Astrocyte (in vitro differentiated cells and primary cell): ENCODE results near the gene PGPEP1. TPM values are rescaled to one million over a fixed set of nuclear protein-coding genes. Genes with fewer than 3 reads are reported as not detected.
A peak's percentile ranks its signal among the peaks of the same experiment; 100 is the strongest.

Experiments used
- DNase-seq: peaks from one replicate; pipeline ENCODE4 v3.0.0-alpha.2; 2010; ENCODE audit warnings: low read depth
- FAIRE-seq: peaks from 2 replicates; lab custom pipeline; 2011; peaks lifted over from hg19 to GRCh38; lab: Jason Lieb, UNC
- H2AFZ ChIP-seq: 2 replicates; pipeline ENCODE4 v1.6.0; 2012; ENCODE audit warnings: low read depth, low read length, inconsistent platforms
- H3K27ac ChIP-seq: 2 replicates; pipeline ENCODE4 v1.5.1; 2011; ENCODE audit warnings: low read depth, low read length, inconsistent platforms
- H3K27me3 ChIP-seq: 2 replicates; pipeline ENCODE4 v1.6.0; 2011; ENCODE audit warnings: low read length, inconsistent platforms; ENCODE audit not compliant: insufficient read depth
- H3K36me3 ChIP-seq: 2 replicates; pipeline ENCODE4 v1.5.1; 2011; ENCODE audit warnings: low read length, inconsistent platforms; ENCODE audit not compliant: insufficient read depth
- H3K4me1 ChIP-seq: 2 replicates; pipeline ENCODE4 v1.5.1; 2011; ENCODE audit warnings: low read length, inconsistent platforms; ENCODE audit not compliant: insufficient read depth
- H3K4me2 ChIP-seq: 2 replicates; pipeline ENCODE4 v1.6.0; 2012; ENCODE audit warnings: low read length, inconsistent platforms
- H3K4me3 ChIP-seq: 2 replicates; pipeline ENCODE4 v1.5.1; 2011; ENCODE audit warnings: low read depth, mild to moderate bottlenecking, low read length, inconsistent platforms; ENCODE audit not compliant: insufficient read depth
- H3K79me2 ChIP-seq: 2 replicates; pipeline ENCODE4 v1.6.0; 2012; ENCODE audit warnings: mild to moderate bottlenecking, low read length, inconsistent platforms; ENCODE audit not compliant: insufficient read depth
- H3K9ac ChIP-seq: 2 replicates; pipeline ENCODE4 v1.6.0; 2012; ENCODE audit warnings: mild to moderate bottlenecking, low read length, inconsistent platforms
- H3K9me3 ChIP-seq: 2 replicates; pipeline ENCODE4 v1.5.1; 2012; ENCODE audit warnings: low read depth, mild to moderate bottlenecking, low read length, inconsistent platforms; ENCODE audit not compliant: insufficient read depth
- H4K20me1 ChIP-seq: 2 replicates; pipeline ENCODE4 v1.6.0; 2012; ENCODE audit warnings: low read length, inconsistent platforms; ENCODE audit not compliant: insufficient read depth
- H3K27ac Mint-ChIP-seq: one replicate; pipeline ENCODE4 v1.8.0; 2021; ENCODE audit warnings: mild to moderate bottlenecking, mixed read lengths; ENCODE audit not compliant: unreplicated experiment
- H3K27me3 Mint-ChIP-seq: one replicate; pipeline ENCODE4 v1.8.0; 2021; ENCODE audit warnings: low read depth, mixed read lengths; ENCODE audit not compliant: unreplicated experiment
- H3K36me3 Mint-ChIP-seq: one replicate; pipeline ENCODE4 v1.8.0; 2021; ENCODE audit warnings: low read depth, mixed read lengths; ENCODE audit not compliant: unreplicated experiment
- H3K4me1 Mint-ChIP-seq: one replicate; pipeline ENCODE4 v1.8.0; 2021; ENCODE audit warnings: low read depth, mixed read lengths; ENCODE audit not compliant: unreplicated experiment
- H3K4me3 Mint-ChIP-seq: one replicate; pipeline ENCODE4 v1.8.0; 2021; ENCODE audit warnings: mild to moderate bottlenecking, moderate library complexity, mixed read lengths; ENCODE audit not compliant: unreplicated experiment
- H3K9me3 Mint-ChIP-seq: one replicate; pipeline ENCODE4 v1.8.0; 2021; ENCODE audit warnings: mild to moderate bottlenecking, mixed read lengths; ENCODE audit not compliant: unreplicated experiment
- EZH2 ChIP-seq: IDR thresholded peaks from 2 replicates; pipeline ENCODE4 v1.6.1; 2012; ENCODE audit warnings: mild to moderate bottlenecking, low read length, inconsistent platforms; ENCODE audit not compliant: insufficient read depth
- microRNA-seq: library from miRNA; unstranded; fragments of <30 nt; microRNA quantifications from one replicate; pipeline ENCODE4 v1.2.0, GENCODE V29; 2020
- total RNA-seq: library from RNA; stranded (reverse); gene quantifications from 2 replicates; pipeline ENCODE4 v1.2.1, GENCODE V29; 2021
- TF ChIP-seq, protein P1 (sequence below): IDR thresholded peaks from 2 replicates; pipeline ENCODE4 v1.5.1; 2011; ENCODE audit warnings: low read depth, mild to moderate bottlenecking, inconsistent platforms, low read length, moderate library complexity; ENCODE audit not compliant: insufficient read depth

Gene PGPEP1
- total RNA-seq, 1 donor from 2014 or later, result 28.4 TPM

DNA sequence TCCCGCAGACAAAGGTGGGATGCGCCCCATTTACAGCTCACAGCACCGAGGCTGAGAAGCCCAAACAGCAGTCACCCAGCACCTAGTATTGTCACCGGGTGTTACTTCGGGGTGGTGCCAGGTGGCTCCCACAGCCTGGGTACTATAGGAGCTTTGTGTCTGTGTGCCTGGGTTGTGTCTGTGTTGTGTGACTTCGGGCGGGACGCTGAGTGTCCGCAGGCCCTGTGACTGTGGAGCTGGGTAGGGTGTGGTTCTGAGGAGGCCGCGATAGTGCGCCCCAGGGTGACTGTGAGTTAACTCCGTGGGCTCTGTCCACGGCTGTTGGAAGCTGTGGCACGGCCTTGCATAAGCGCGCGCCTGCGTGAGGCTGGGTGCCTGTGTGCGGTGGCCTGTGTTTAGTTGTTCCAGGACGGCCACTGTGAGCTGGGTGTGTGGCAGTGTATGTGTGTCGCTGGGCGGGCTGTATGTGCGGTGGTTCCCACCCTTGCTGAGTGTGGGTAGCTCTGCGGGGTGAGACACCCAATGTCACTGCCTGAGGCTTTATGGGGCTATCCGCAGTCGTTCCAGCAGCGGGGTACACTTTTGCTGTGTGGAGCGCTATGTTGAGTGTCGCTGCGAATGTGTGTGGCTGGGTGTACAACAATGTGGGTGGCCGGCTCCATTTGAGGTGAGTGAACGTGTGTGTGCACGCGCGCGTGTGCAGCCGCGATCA, 78.2 kb downstream of the PGPEP1 start:
- peak overlapping the region; percentile 88 for H3K27ac Mint-ChIP-seq
- peak overlapping the region; percentile 11 for H3K27ac ChIP-seq
- peaks cover 41% of the 10 kb centered on the region for H3K79me2 ChIP-seq
- TF ChIP-seq, protein P1, sequence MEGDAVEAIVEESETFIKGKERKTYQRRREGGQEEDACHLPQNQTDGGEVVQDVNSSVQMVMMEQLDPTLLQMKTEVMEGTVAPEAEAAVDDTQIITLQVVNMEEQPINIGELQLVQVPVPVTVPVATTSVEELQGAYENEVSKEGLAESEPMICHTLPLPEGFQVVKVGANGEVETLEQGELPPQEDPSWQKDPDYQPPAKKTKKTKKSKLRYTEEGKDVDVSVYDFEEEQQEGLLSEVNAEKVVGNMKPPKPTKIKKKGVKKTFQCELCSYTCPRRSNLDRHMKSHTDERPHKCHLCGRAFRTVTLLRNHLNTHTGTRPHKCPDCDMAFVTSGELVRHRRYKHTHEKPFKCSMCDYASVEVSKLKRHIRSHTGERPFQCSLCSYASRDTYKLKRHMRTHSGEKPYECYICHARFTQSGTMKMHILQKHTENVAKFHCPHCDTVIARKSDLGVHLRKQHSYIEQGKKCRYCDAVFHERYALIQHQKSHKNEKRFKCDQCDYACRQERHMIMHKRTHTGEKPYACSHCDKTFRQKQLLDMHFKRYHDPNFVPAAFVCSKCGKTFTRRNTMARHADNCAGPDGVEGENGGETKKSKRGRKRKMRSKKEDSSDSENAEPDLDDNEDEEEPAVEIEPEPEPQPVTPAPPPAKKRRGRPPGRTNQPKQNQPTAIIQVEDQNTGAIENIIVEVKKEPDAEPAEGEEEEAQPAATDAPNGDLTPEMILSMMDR, result no peak
- no peak for TF ChIP-seq EZH2
- H3K4me1 ChIP-seq, result peaks cover 54% of the 10 kb centered on the region
- peak overlapping the region; percentile 95 for H3K4me2 ChIP-seq
- peak overlapping the region; percentile 37 for H3K9ac ChIP-seq
- peak overlapping the region; percentile 77 for H2AFZ ChIP-seq
- peaks cover 38% of the 10 kb centered on the region for H4K20me1 ChIP-seq
- H3K4me3 ChIP-seq, result peak overlapping the region; percentile 70
- no peaks in the 10 kb centered on the region for H3K9me3 Mint-ChIP-seq
- peaks cover 4% of the 10 kb centered on the region for H3K36me3 Mint-ChIP-seq
- peak overlapping the region; percentile 76 for H3K4me3 Mint-ChIP-seq
- FAIRE-seq (no peak), DNase-seq (no peak)
- no peaks in the 10 kb centered on the region for H3K27me3 Mint-ChIP-seq
- peaks cover 10% of the 10 kb centered on the region for H3K4me1 Mint-ChIP-seq
- H3K27me3 ChIP-seq, result no peaks in the 10 kb centered on the region
- H3K9me3 ChIP-seq, result no peaks in the 10 kb centered on the region
- H3K36me3 ChIP-seq, result no peaks in the 10 kb centered on the region

DNA sequence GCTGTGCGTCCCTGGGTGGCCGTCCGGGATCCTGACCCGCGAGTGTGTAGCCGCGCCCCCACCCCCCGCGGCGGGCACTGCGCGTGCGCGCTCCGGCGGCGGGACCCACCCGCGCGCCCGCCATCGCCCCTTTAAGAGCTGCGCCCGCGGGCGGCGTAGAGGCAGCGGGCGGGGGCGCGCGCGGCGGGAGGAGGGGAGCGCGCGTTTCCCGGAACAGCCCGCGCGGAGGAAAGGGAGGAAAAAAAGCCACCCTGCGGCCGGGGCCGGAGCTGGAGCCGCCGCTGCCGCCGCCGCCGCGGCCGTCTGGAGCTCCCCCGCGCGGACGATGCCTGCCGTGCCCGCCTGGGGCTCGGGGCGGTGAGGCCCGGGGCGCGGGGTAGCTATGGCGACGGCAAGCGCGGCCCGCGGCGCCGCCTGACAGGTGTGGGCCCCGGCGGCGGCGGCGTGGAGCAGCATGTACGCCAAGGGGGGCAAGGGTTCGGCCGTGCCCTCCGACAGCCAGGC, 78.8 kb downstream of the PGPEP1 start, which contains the start of gene SSBP4:
TSS of gene SSBP4 (plus strand) at position 204 of the 504 bp plus-strand sequence. CDS start at position 455, 251 bp downstream.
- Histone ChIP-seq H3K27ac (peak within 1 kb of the TSS; percentile 31), H3K9ac (peak within 1 kb of the TSS; percentile 83), H4K20me1 (peaks cover 44% of the 10 kb centered on the region), H2AFZ (peak within 1 kb of the TSS; percentile 77), H3K4me1 (peaks cover 54% of the 10 kb centered on the region), H3K36me3 (no peaks in the 10 kb centered on the region), H3K79me2 (peaks cover 47% of the 10 kb centered on the region), H3K4me3 (peak within 1 kb of the TSS; percentile 70), H3K9me3 (no peaks in the 10 kb centered on the region), H3K27me3 (no peaks in the 10 kb centered on the region), H3K4me2 (peak within 1 kb of the TSS; percentile 95)
- FAIRE-seq, result no peak
- peaks cover 8% of the 10 kb centered on the region for H3K4me1 Mint-ChIP-seq
- peaks cover 4% of the 10 kb centered on the region for H3K36me3 Mint-ChIP-seq
- TF ChIP-seq EZH2, result no peak
- TF ChIP-seq, protein P1, result no peak
- H3K4me3 Mint-ChIP-seq, result peak within 1 kb of the TSS; percentile 87
- DNase-seq, result peak; percentile 44
- peak within 1 kb of the TSS; percentile 88 for H3K27ac Mint-ChIP-seq
- no peaks in the 10 kb centered on the region for H3K27me3 Mint-ChIP-seq
- H3K9me3 Mint-ChIP-seq, result no peaks in the 10 kb centered on the region

Small RNA genes lying within 50 kb of the gene (microRNA-seq; reads per million reads assigned to microRNA genes)
- gene MIR3189, result not detected

Other genes starting within 250 kb of the PGPEP1 start
- 5.5 and 6.3 TPM in 2 replicates for gene MAST3, start 242.8 kb upstream of the PGPEP1 start, total RNA-seq
- gene PIK3R2, start 187.4 kb upstream of the PGPEP1 start, total RNA-seq, result 58.4 and 60.6 TPM in 2 replicates
- 0.89 and 2.3 TPM in 2 replicates for gene IFI30, start 166.8 kb upstream of the PGPEP1 start, total RNA-seq
- gene MPV17L2, start 147.4 kb upstream of the PGPEP1 start, total RNA-seq, result 17.7 and 21.8 TPM in 2 replicates
- 6.6 and 7.5 TPM in 2 replicates for gene RAB3A, start 136.6 kb upstream of the PGPEP1 start, total RNA-seq
- 0.64 and 0.70 TPM in 2 replicates for gene PDE4C, start 114.2 kb upstream of the PGPEP1 start, total RNA-seq
- 1.3 and 1.7 TPM in 2 replicates for gene IQCN, start 66.1 kb upstream of the PGPEP1 start, total RNA-seq
- gene JUND, start 59.0 kb upstream of the PGPEP1 start, total RNA-seq, result 151 and 161 TPM in 2 replicates
- 102 and 127 TPM in 2 replicates for gene LSM4, start 17.5 kb upstream of the PGPEP1 start, total RNA-seq
- 20.5 and 23.2 TPM in 2 replicates for gene GDF15, start 45.6 kb downstream of the PGPEP1 start, total RNA-seq
- not detected in 2 replicates for gene LRRC25, start 57.0 kb downstream of the PGPEP1 start, total RNA-seq
- gene SSBP4, start 78.8 kb downstream of the PGPEP1 start, total RNA-seq, result 51.2 and 56.6 TPM in 2 replicates
- 128 and 153 TPM in 2 replicates for gene ISYNA1, start 97.5 kb downstream of the PGPEP1 start, total RNA-seq
- gene ELL, start 181.5 kb downstream of the PGPEP1 start, total RNA-seq, result 16.0 TPM in 2 replicates
- gene FKBP8, start 203.0 kb downstream of the PGPEP1 start, total RNA-seq, result 246 and 251 TPM in 2 replicates
- 73.4 and 80.2 TPM in 2 replicates for gene KXD1, start 217.3 kb downstream of the PGPEP1 start, total RNA-seq
- gene UBA52, start 231.3 kb downstream of the PGPEP1 start, total RNA-seq, result 1,213 and 1,287 TPM in 2 replicates
- 47.4 and 54.6 TPM in 2 replicates for gene REX1BD, start 248.2 kb downstream of the PGPEP1 start, total RNA-seq